IPS DF 4.7 (cell line): Measurements from ENCODE around the gene RPH3AL.

Experiments
- DNase-seq: peaks from one replicate; pipeline ENCODE4 v3.0.0-alpha.2; 2013; ENCODE audit warnings: low spot score; ENCODE audit errors: extremely low read depth

The RPH3AL gene

GRCh38 chr17:352421-353212 is at the start of gene RPH3AL:
TSS of gene RPH3AL (minus strand) at chr17:352807. CDS start at chr17:327543, 25,264 bp downstream.
- no peak for DNase-seq

- DNase-seq, result no peak
Measured at GRCh38 chr17:400257-400656, 47.6 kb upstream of the RPH3AL start.

- DNase-seq, result no peak
Measured at GRCh38 chr17:396788-397187, 44.2 kb upstream of the RPH3AL start.

GRCh38 chr17:395974-396373 is 43.4 kb upstream of the RPH3AL start:
- no peak for DNase-seq

- no peak for DNase-seq
Measured at GRCh38 chr17:395179-395578, 42.6 kb upstream of the RPH3AL start.

- DNase-seq, result no peak
Measured at GRCh38 chr17:394718-395095, 42.1 kb upstream of the RPH3AL start.

GRCh38 chr17:393806-394717 is 41.5 kb upstream of the RPH3AL start:
- no peak for DNase-seq

GRCh38 chr17:391850-392249 is 39.2 kb upstream of the RPH3AL start:
- no peak for DNase-seq

GRCh38 chr17:390025-390424 is 37.4 kb upstream of the RPH3AL start:
- no peak for DNase-seq

- no peak for DNase-seq
Measured at GRCh38 chr17:388087-388486, 35.5 kb upstream of the RPH3AL start.

- no peak for DNase-seq
Measured at GRCh38 chr17:386141-386876, 33.7 kb upstream of the RPH3AL start.

GRCh38 chr17:385836-386140 is 33.2 kb upstream of the RPH3AL start:
- DNase-seq, result no peak

GRCh38 chr17:385178-385835 is 32.7 kb upstream of the RPH3AL start:
- no peak for DNase-seq

GRCh38 chr17:384622-385177 is 32.1 kb upstream of the RPH3AL start:
- no peak for DNase-seq

- DNase-seq, result no peak
Measured at GRCh38 chr17:383771-384621, 31.4 kb upstream of the RPH3AL start.

GRCh38 chr17:382644-383533 is 30.3 kb upstream of the RPH3AL start:
- peak; percentile 51 for DNase-seq

GRCh38 chr17:381941-382643 is 29.5 kb upstream of the RPH3AL start:
- DNase-seq, result no peak

- DNase-seq, result no peak
Measured at GRCh38 chr17:381516-381915, 28.9 kb upstream of the RPH3AL start.
